NCI-H146 (cell line): Measurements from ENCODE around the gene HADHA.
A peak's percentile ranks its signal among the peaks of the same experiment; 100 is the strongest.

Experiments
- DNase-seq: peaks from one replicate; lab custom pipeline; 2025; lab: John Stamatoyannopoulos, UW

Gene HADHA

GRCh38 chr2:26193578-26194231 lies 50.7 kb downstream of the HADHA start:
- no peak for DNase-seq

- no peak for DNase-seq
Measured at GRCh38 chr2:26191316-26192159, 52.9 kb downstream of the HADHA start.

DNA sequence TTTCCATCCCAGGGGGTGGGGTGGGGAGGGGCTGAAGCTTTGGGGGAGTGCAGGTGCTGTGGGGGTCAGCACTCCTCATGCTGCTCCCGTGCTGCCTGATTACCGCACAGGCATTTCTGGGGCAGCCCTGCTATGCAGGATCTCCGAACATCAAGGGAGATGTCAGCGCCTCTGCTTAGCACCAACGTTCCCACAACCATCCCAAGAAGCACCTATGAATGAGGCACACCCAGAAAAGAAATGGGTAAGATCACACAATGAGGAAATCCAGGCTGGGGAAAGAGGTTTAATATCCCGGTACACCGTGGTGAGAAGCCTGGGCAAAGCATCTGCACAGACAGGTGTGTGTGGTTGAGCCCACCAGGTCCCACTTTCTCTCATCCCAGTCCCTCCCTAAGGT lies 54.1 kb downstream of the HADHA start:
- no peak for DNase-seq

- DNase-seq = no peak
Measured at GRCh38 chr2:26189751-26190150, 54.7 kb downstream of the HADHA start.

GRCh38 chr2:26189123-26189522 lies 55.3 kb downstream of the HADHA start:
- no peak for DNase-seq

- DNase-seq = no peak
Measured at GRCh38 chr2:26187537-26188104, 56.8 kb downstream of the HADHA start.

GRCh38 chr2:26187114-26187513 lies 57.3 kb downstream of the HADHA start:
- no peak for DNase-seq

GRCh38 chr2:26185954-26186770 lies 58.3 kb downstream of the HADHA start:
- DNase-seq = no peak

GRCh38 chr2:26185304-26185928 lies 59.0 kb downstream of the HADHA start:
- no peak for DNase-seq

DNA sequence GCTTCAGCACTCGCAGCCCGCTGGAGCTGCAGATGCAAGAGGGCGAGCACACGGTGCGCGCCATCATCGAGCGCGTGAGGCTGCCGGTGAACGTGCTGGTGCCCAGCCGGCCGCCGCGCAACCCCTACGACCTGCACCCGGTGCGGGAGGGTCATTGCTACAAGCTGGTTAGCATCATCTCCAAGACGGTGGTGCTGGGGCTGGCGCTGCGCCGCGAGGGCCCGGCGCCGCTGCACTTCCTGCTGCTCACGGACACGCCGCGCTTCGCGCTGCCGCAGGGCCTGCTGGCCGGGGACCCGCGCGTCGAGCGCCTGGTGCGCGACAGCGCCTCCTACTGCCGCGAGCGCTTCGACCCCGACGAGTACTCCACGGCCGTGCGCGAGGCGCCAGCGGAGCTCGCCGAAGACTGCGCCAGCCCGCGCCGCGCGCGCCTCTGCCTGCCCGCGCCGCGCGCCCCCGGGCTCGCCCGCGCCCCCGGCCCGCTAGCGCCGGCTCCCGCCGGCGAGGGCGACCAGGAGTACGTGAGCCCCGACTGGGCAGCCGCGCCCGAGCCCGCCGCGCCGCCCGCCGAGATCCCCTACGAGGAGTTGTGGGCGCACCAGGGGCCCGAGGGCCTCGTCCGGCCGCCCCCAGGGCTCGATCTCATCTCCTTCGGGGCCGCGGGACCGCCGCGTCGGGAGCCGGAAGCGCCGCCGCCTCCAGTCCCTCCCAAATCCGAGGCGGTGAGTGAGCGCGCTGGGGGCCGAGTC lies 59.7 kb downstream of the HADHA start:
- peak; percentile 34 for DNase-seq

DNA sequence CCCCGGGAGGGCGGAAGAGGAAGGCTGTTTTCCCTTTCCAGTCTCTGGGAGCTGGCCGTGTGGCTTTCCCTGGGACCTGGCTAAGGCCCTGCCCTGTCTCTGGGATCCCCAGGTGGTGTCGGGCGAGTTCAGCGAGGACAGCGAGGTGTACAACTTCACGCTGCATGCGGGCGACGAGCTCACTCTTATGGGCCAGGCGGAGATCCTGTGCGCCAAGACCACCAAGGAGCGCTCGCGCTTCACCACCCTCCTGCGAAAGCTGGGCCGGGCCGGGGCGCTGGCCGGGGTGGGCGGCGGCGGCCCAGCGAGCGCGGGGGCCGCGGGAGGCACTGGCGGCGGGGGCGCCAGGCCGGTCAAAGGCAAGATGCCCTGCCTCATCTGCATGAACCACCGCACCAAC lies 60.3 kb downstream of the HADHA start:
- DNase-seq = no peak

GRCh38 chr2:26182887-26183630 lies 61.4 kb downstream of the HADHA start:
- no peak for DNase-seq

DNA sequence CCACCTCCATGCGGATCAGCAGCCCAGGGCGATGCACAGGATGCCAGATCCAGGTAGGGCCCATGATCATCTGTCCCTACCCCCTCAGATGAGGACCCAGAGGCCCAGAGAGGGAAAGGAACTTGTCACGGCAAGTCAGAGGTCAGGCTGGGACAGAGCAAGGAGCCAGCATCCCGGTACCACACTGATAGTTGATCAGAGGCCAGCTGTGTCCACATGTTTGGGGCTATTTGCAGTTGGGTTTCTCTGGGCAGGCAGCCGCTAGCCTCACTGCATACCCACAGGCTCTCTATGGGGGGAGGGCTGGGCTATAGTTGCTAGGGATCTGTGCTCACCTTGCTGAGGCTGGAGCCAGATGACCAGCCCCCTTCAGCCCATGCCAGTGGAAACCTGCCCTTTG lies 62.0 kb downstream of the HADHA start:
- no peak for DNase-seq

DNA sequence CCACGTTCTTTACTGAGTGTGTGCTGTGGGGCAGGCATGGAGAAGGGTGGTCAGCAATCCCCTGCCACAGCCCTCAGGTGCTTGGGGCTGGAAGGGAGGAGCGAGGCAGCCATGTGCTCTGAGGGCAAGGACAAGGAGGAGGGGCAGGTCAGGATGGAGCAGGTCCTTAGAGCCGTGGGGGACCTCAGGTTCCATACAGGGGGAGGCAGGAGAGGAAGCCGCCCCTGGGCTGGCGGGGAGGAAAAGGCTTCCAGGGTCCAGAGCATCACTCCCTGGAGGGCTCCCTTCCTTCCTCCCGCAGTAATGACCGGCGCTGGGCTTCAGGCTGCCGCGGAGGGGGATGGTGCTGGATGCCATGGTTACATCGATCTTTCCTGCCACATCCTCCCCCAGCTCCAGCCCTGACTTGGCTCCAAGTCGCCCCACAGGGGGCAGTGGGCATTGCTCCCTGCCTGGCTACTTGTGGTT lies 65.0 kb downstream of the HADHA start:
- DNase-seq = no peak

DNA sequence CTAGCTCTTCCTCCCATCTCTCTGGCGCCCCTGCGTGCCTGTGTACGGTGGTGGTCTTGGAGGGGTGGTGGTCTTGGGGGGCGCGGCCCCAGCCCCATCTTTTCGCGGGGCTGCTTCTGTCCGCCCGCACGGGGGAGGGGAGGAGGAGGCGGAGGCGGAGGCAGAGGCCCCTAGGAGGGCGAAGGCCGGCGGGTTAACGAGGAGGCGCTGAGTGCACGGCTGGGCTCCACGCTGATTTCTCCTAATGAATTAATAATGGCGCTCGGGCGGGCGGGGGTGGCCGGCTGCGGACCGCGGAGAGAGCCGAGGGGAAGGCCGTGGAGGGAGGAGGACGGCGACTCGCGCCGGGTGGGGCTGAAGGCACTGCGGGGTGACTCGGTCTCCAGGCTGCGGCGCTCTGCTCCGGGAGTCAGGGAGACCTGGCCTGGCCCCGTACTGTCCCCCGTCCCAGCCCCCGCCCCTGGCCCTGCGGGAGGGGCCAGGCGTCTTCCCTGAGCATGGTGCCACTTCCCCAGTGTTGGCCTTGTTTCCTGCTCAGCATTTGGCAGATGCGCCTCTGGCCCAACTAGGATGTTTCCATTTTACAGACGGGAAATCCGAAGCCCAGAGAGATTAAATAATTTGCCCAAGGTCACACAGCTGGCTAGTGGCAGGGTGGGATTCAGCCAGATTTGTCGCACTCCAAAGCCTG lies 65.5 kb downstream of the HADHA start:
- DNase-seq = no peak

DNA sequence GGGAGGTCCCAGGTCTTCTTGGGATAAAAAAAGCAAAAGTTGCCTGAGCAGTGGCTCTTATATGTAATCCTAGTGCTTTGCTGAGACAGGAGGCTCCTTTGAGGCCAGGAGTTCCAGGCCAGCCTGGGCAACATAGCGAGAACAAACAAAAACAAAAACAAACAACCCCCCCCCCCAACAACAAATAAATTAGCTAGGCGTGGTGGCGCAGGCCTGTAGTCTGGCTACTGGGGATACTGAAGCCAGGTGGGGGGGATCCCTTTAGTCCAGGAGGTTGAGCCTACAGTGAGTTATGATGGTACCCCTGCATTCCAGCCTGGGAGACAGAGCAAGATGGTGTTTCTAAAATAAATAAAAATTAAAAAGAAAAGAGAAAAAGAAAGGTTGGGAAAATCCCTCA lies 66.2 kb downstream of the HADHA start:
- no peak for DNase-seq

DNA sequence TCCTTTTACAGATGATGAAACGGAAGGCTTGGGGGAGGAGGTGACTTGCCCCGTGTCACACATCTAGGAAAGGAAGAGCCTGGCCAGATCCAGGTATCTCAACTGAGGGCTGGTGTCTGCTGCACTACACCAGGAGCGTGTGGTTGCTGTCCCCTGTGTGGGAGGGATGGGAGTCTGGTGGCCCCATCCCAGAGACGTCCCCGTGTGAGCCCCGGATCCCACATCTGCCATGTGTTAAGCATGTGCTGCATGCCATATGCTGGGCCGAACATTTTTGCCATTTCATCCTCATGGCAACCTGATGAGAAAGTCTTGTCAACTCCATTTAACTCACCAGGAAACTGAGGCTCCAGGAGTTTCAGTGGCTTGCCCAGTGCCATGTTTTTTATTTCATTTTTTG lies 67.3 kb downstream of the HADHA start:
- no peak for DNase-seq

GRCh38 chr2:26176279-26176615 lies 68.2 kb downstream of the HADHA start:
- DNase-seq = no peak

- DNase-seq = no peak
Measured at GRCh38 chr2:26175466-26176278, 68.8 kb downstream of the HADHA start.
